Chondrocyte (in vitro differentiated cells): ENCODE measurements around the gene MYO15B. TPM values are rescaled to one million over a fixed set of nuclear protein-coding genes. Genes with fewer than 3 reads are reported as not detected.

ENCODE experiments used
- DNase-seq: peaks from one replicate; pipeline ENCODE4 v3.0.0; 2021; ENCODE audit warnings: mixed read lengths, low spot score
- H3K27ac Mint-ChIP-seq: one replicate; pipeline ENCODE4 v1.8.0; 2021; ENCODE audit warnings: mild to moderate bottlenecking, moderate library complexity, mixed read lengths; ENCODE audit not compliant: unreplicated experiment
- H3K27me3 Mint-ChIP-seq: 2 replicates; pipeline ENCODE4 v1.8.0; 2021; ENCODE audit warnings: low read depth, mixed read lengths
- H3K36me3 Mint-ChIP-seq: 2 replicates; pipeline ENCODE4 v1.8.0; 2021; ENCODE audit warnings: low read depth, mixed read lengths
- H3K4me1 Mint-ChIP-seq: 2 replicates; pipeline ENCODE4 v1.8.0; 2021; ENCODE audit warnings: low read depth, mild to moderate bottlenecking, mixed read lengths
- H3K4me3 Mint-ChIP-seq: one replicate; pipeline ENCODE4 v1.8.0; 2021; ENCODE audit warnings: mild to moderate bottlenecking, moderate library complexity, mixed read lengths; ENCODE audit not compliant: unreplicated experiment
- H3K9me3 Mint-ChIP-seq: 2 replicates; pipeline ENCODE4 v1.8.0; 2021; ENCODE audit warnings: low read depth, mixed read lengths
- CTCF ChIP-seq: fragments of 200-600 bp; sonication (generic); IDR thresholded peaks from 2 replicates; pipeline ENCODE4 v1.5.0; 2021; ENCODE audit warnings: antibody characterized with exemption, mild to moderate bottlenecking, moderate library complexity
- total RNA-seq: library from RNA; stranded (reverse); gene quantifications from 3 replicates; pipeline ENCODE4 v1.2.1, GENCODE V29; 2021

The MYO15B gene
- total RNA-seq, 1 donor from 2014 or later, result 16.0 TPM

- Mint-ChIP-seq H3K4me3 (no peak overlapping the region), H3K9me3 (no peaks in the 10 kb centered on the region), H3K36me3 (no peaks in the 10 kb centered on the region), H3K27me3 (peaks cover 7% of the 10 kb centered on the region), H3K4me1 (no peaks in the 10 kb centered on the region), H3K27ac (no peak overlapping the region)
- DNase-seq, result no peak
- TF ChIP-seq CTCF, result no peak
These were observed 17.4 kb upstream of the MYO15B start for GRCh38 chr17:75570034-75570676.

GRCh38 chr17:75570772-75571171, 16.8 kb upstream of the MYO15B start:
- no peak for DNase-seq
- no peak overlapping the region for H3K4me3 Mint-ChIP-seq

GRCh38 chr17:75571197-75571884, 16.3 kb upstream of the MYO15B start:
- TF ChIP-seq CTCF, result no peak
- DNase-seq, result no peak
- Mint-ChIP-seq H3K9me3 (no peaks in the 10 kb centered on the region), H3K27me3 (peaks cover 5% of the 10 kb centered on the region), H3K4me1 (no peaks in the 10 kb centered on the region), H3K27ac (no peak overlapping the region), H3K36me3 (peaks cover 2% of the 10 kb centered on the region), H3K4me3 (no peak overlapping the region)

More at GRCh38 chr17:75570772-75571171, 16.8 kb upstream of the MYO15B start:
- TF ChIP-seq CTCF, result no peak
- H3K36me3 Mint-ChIP-seq, result peaks cover 2% of the 10 kb centered on the region
- peaks cover 7% of the 10 kb centered on the region for H3K27me3 Mint-ChIP-seq
- H3K27ac Mint-ChIP-seq, result no peak overlapping the region
- H3K9me3 Mint-ChIP-seq, result no peaks in the 10 kb centered on the region
- no peaks in the 10 kb centered on the region for H3K4me1 Mint-ChIP-seq

GRCh38 chr17:75571885-75572215, 15.8 kb upstream of the MYO15B start:
- TF ChIP-seq CTCF, result no peak
- Mint-ChIP-seq H3K27ac (no peak overlapping the region), H3K4me3 (no peak overlapping the region), H3K27me3 (peaks cover under 1% of the 10 kb centered on the region), H3K9me3 (no peaks in the 10 kb centered on the region), H3K4me1 (no peaks in the 10 kb centered on the region), H3K36me3 (peaks cover 2% of the 10 kb centered on the region)
- no peak for DNase-seq

- Mint-ChIP-seq H3K27me3 (no peaks in the 10 kb centered on the region), H3K4me1 (no peaks in the 10 kb centered on the region), H3K36me3 (peaks cover 2% of the 10 kb centered on the region), H3K27ac (no peak overlapping the region), H3K9me3 (no peaks in the 10 kb centered on the region), H3K4me3 (no peak overlapping the region)
- TF ChIP-seq CTCF, result no peak
- no peak for DNase-seq
These were observed 14.7 kb upstream of the MYO15B start for GRCh38 chr17:75572713-75573539.
